AG10803 (cell line): ENCODE results near the gene C17orf67.
A peak's percentile ranks its signal among the peaks of the same experiment; 100 is the strongest.

Experiments
- DNase-seq: peaks from one replicate; pipeline ENCODE4 v3.0.0; 2010; ENCODE audit warnings: low read depth
- H3K4me3 ChIP-seq: 2 replicates; pipeline ENCODE4 v1.5.1; 2011; ENCODE audit warnings: mild to moderate bottlenecking, low read length, control low read depth
- CTCF ChIP-seq: conservative IDR thresholded peaks from 2 replicates; pipeline ENCODE4 v1.5.1; 2011; ENCODE audit warnings: mild to moderate bottlenecking, low read length, control low read depth, inconsistent platforms

Gene C17orf67

GRCh38 chr17:56778898-56779297 lies 54.8 kb downstream of the C17orf67 start:
- H3K4me3 ChIP-seq = no peak overlapping the region
- TF ChIP-seq CTCF = no peak
- DNase-seq = no peak

- peak; percentile 68 for DNase-seq
- no peak for TF ChIP-seq CTCF
Measured at GRCh38 chr17:56777859-56778258, 55.9 kb downstream of the C17orf67 start.

GRCh38 chr17:56774650-56775049 lies 59.1 kb downstream of the C17orf67 start:
- no peak for TF ChIP-seq CTCF
- H3K4me3 ChIP-seq = no peak overlapping the region
- DNase-seq = no peak

More at GRCh38 chr17:56777859-56778258, 55.9 kb downstream of the C17orf67 start:
- no peak overlapping the region for H3K4me3 ChIP-seq

GRCh38 chr17:56773124-56773523 lies 60.6 kb downstream of the C17orf67 start:
- DNase-seq = no peak
- H3K4me3 ChIP-seq = no peak overlapping the region
- TF ChIP-seq CTCF = no peak

DNA sequence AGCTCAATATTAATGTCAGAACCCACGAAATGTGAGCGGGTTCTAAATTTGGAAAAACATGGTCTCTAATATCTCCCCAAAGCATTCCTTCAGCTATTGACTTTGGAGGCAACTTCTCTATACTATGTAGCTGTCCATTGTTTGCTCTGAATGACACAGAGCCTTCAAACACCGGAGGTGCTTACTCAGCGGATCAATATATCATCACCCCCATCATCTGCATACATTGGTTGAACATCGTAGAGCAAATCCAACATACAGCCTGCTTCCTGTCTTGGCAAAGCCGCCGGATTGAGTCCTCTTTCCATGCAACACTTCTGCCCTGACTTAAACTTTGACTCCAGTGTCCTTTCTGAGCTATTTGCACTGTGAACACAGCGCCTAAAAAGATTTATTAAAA lies 61.3 kb downstream of the C17orf67 start:
- no peak for DNase-seq
- no peak for TF ChIP-seq CTCF
- H3K4me3 ChIP-seq = no peak overlapping the region

GRCh38 chr17:56771975-56772374 lies 61.7 kb downstream of the C17orf67 start:
- no peak for DNase-seq
- no peak for TF ChIP-seq CTCF
- H3K4me3 ChIP-seq = no peak overlapping the region

GRCh38 chr17:56771563-56771962 lies 62.2 kb downstream of the C17orf67 start:
- no peak overlapping the region for H3K4me3 ChIP-seq
- no peak for DNase-seq
- TF ChIP-seq CTCF = no peak
